ENCODE data around the gene DAD1. TPM values are rescaled to one million over a fixed set of nuclear protein-coding genes. Genes with fewer than 3 reads are reported as not detected.
A peak's percentile ranks its signal among the peaks of the same experiment; 100 is the strongest.

The DAD1 gene
- total RNA-seq, 1 donor from 2014 or later: 145 TPM

DNA sequence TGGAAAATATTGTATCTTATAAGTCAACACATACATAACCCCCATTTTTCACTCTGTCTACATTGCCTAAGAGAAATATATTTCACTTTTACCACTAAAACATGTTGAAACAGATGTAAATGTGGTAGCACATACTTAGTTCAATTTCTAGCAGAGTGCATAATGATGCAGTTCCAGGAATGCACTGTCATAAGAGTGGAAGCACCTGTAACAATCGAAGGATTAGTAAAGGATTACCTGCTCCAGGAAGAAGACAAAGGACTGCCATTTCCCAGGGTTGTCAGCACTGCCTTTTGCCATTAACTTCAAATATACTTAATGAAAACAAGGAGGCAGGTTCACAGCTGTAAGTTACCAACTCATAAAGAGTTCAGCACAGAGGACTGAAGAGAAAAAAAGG lies 24.6 kb downstream of the DAD1 start:
- intact Hi-C loops (cut with DNase I): loop anchor here (10.0 kb wide), 1 partner anchor 150 kb away; no protein-coding TSS in a partner anchor
- H3K9me3 ChIP-seq: no peaks in the 10 kb centered on the region
- H3K4me1 ChIP-seq: peaks cover 61% of the 10 kb centered on the region
- H3K36me3 ChIP-seq: peaks cover 0 to 10% of the 10 kb centered on the region in 2 donors
- no peaks in the 10 kb centered on the region for H3K27me3 ChIP-seq
- H3K4me3 ChIP-seq: no peak overlapping the region
- TF ChIP-seq POLR2A (IDR thresholded peaks at IDR 0.05) (no peak), POLR2AphosphoS5 (IDR thresholded peaks at IDR 0.05; ENCODE audit: insufficient read depth in 1 of 2, low read depth in 1 of 2) (peak in 1 of 2 donors; percentile 57)
- TF ChIP-seq, protein P1, sequence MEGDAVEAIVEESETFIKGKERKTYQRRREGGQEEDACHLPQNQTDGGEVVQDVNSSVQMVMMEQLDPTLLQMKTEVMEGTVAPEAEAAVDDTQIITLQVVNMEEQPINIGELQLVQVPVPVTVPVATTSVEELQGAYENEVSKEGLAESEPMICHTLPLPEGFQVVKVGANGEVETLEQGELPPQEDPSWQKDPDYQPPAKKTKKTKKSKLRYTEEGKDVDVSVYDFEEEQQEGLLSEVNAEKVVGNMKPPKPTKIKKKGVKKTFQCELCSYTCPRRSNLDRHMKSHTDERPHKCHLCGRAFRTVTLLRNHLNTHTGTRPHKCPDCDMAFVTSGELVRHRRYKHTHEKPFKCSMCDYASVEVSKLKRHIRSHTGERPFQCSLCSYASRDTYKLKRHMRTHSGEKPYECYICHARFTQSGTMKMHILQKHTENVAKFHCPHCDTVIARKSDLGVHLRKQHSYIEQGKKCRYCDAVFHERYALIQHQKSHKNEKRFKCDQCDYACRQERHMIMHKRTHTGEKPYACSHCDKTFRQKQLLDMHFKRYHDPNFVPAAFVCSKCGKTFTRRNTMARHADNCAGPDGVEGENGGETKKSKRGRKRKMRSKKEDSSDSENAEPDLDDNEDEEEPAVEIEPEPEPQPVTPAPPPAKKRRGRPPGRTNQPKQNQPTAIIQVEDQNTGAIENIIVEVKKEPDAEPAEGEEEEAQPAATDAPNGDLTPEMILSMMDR (IDR thresholded peaks at IDR 0.05): no peak
- H3K27ac ChIP-seq: no peak overlapping the region
- DNase-seq (ENCODE audit: extremely low spot score in 2 of 2): no peak

DNA sequence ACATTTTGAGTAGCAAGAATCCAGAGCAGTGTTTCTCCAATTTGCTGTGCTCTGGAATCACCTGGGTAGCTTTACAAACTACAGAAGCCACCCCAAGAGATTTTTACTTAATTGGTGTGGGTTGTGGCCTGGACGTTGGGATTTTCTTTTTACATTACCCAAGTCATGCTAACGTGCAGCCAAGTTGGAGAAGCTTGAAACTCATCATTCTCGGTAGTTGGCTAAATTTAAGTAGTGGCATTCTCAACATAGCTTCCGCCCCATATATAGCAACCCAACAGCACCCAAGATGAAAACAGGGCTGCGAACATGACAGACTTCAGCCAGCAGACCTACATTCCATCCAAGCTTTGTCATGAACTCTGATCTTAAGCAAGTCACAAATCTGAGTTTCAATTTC lies 25.0 kb downstream of the DAD1 start:
- Histone ChIP-seq H3K27me3 (no peaks in the 10 kb centered on the region), H3K9me3 (no peaks in the 10 kb centered on the region), H3K4me1 (peaks cover 62% of the 10 kb centered on the region), H3K4me3 (no peak overlapping the region), H3K27ac (peak overlapping the region; percentile 28), H3K36me3 (peaks cover 0 to 10% of the 10 kb centered on the region in 2 donors)
- no peak for TF ChIP-seq POLR2A (IDR thresholded peaks at IDR 0.05)
- no peak for TF ChIP-seq POLR2AphosphoS5 (IDR thresholded peaks at IDR 0.05; ENCODE audit: insufficient read depth in 1 of 2, low read depth in 1 of 2)
- TF ChIP-seq, protein P1 (IDR thresholded peaks at IDR 0.05): no peak
- DNase-seq (ENCODE audit: extremely low spot score in 2 of 2): no peak
- intact Hi-C loops (cut with DNase I): loop anchor here (10.0 kb wide), 1 partner anchor 151 kb away; no protein-coding TSS in a partner anchor

DNA sequence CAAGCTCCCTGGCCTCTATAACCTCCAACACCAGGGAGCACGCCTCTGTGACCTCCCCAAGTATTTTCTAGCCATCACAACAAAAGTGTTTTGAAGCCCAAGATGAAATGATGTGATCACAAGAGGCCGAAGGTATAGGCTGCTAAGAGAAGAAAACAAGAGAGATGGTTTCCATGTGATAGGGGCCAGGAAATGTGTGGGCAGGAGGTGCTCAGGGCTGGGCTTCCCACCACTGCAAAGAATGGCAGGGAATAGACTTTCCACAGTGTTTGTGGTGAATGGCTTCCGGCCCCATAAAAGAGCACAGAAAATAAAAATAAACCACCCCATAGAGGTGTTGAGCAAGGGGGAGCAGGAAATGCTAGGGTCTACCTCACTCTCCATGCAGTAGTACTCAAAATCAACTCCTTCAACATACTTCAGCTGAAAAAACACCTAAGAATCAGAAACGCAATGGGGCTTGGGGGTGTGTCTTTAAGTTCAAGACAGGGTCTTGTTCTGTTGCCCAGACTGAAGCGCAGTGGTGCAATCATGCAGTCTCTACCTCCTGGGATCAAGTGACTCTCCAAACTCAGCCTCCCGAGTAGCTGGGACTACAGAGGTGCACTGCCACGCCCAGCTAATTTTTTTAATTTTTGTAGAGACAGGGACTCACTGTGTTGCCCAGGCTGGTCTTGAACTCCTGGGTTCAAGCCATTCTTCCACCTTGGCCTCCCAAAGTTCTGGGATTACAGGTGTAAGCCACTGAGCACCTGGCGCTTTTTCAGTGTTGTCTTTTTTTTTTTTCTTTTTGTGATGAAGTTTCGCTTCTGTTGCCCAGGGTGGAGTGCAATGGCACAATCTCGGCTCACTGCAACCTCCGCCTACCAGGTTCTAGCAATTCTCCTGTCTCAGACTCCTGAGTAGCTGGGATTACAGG lies 27.1 kb downstream of the DAD1 start:
- H3K4me3 ChIP-seq: no peak overlapping the region

DNA sequence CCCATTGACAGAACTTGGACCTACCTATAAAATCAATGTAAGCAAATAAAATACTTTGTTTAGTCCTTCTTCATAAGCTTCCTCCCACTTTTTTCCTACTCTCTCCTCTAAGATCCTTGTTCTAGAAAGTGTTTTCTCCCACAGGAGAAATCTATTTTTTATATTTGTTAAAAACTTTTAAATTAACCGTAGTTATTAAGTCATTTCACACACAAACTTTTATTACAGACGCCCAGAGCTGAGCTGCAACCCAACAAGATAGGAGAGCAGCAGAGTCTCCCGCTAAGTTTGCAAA lies 27.7 kb downstream of the DAD1 start:
- Histone ChIP-seq H3K36me3 (peaks cover 0 to 10% of the 10 kb centered on the region in 2 donors), H3K9me3 (no peaks in the 10 kb centered on the region), H3K27ac (no peak overlapping the region), H3K27me3 (no peaks in the 10 kb centered on the region), H3K4me1 (peaks cover 68% of the 10 kb centered on the region), H3K4me3 (no peak overlapping the region)
- intact Hi-C loops (cut with DNase I): loop anchor here (10.0 kb wide), 1 partner anchor 153 kb away; no protein-coding TSS in a partner anchor
- no peak for DNase-seq (ENCODE audit: extremely low spot score in 2 of 2)
- TF ChIP-seq POLR2A (IDR thresholded peaks at IDR 0.05) (no peak), POLR2AphosphoS5 (IDR thresholded peaks at IDR 0.05; ENCODE audit: insufficient read depth in 1 of 2, low read depth in 1 of 2) (no peak)
- TF ChIP-seq, protein P1 (IDR thresholded peaks at IDR 0.05): no peak

More for the DNA sequence above, 27.1 kb downstream of the DAD1 start:
- TF ChIP-seq POLR2AphosphoS5 (IDR thresholded peaks at IDR 0.05; ENCODE audit: insufficient read depth in 1 of 2, low read depth in 1 of 2) (no peak), POLR2A (IDR thresholded peaks at IDR 0.05) (no peak)
- TF ChIP-seq, protein P1 (IDR thresholded peaks at IDR 0.05): no peak
- H3K27ac ChIP-seq: peak overlapping the region; percentile 25
- H3K9me3 ChIP-seq: no peaks in the 10 kb centered on the region
- no peak for DNase-seq (ENCODE audit: extremely low spot score in 2 of 2)
- no peaks in the 10 kb centered on the region for H3K27me3 ChIP-seq
- peaks cover 68% of the 10 kb centered on the region for H3K4me1 ChIP-seq
- intact Hi-C loops (cut with DNase I): loop anchor here (10.0 kb wide), 1 partner anchor 153 kb away; no protein-coding TSS in a partner anchor
- peaks cover 0 to 10% of the 10 kb centered on the region in 2 donors for H3K36me3 ChIP-seq
